PC-9 (cell line): ENCODE measurements around the gene AKAP13.

Source experiments
- EZH2 ChIP-seq: fragments of 200-600 bp; sonication (generic); IDR thresholded peaks from 2 replicates; pipeline ENCODE4 v1.8.0; 2017; ENCODE audit warnings: antibody characterized with exemption, low read depth
- TF ChIP-seq, protein P1 (sequence below): fragments of 200-600 bp; sonication (generic); conservative IDR thresholded peaks from 2 replicates; pipeline ENCODE4 v1.6.1; 2017; ENCODE audit warnings: mixed run types, antibody characterized with exemption, mild to moderate bottlenecking, moderate library complexity

DNA sequence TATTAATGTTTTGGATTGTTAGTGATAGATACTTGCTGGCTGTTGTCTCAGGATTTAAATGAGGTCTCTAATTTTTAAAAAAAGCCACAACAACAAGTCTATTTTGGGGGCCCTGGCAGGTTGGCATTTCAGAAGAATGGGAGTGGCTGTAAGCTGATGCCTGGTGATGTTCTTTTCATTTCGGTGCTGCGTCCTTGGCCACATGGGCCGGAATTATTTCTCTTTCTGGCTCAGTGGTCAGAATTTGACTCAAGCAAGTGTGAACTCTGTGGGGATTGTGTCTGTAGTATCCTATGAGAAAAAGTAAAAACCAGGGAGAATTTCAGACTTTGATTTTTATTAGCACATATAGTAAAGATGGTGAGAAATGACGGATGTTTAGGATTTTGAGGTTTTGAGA, 203.0 kb downstream of the AKAP13 start:
- TF ChIP-seq, protein P1, sequence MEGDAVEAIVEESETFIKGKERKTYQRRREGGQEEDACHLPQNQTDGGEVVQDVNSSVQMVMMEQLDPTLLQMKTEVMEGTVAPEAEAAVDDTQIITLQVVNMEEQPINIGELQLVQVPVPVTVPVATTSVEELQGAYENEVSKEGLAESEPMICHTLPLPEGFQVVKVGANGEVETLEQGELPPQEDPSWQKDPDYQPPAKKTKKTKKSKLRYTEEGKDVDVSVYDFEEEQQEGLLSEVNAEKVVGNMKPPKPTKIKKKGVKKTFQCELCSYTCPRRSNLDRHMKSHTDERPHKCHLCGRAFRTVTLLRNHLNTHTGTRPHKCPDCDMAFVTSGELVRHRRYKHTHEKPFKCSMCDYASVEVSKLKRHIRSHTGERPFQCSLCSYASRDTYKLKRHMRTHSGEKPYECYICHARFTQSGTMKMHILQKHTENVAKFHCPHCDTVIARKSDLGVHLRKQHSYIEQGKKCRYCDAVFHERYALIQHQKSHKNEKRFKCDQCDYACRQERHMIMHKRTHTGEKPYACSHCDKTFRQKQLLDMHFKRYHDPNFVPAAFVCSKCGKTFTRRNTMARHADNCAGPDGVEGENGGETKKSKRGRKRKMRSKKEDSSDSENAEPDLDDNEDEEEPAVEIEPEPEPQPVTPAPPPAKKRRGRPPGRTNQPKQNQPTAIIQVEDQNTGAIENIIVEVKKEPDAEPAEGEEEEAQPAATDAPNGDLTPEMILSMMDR = no peak
- TF ChIP-seq EZH2 = no peak
